Activated CD8-positive, alpha-beta T cell treated with anti-CD3 and anti-CD28 coated beads, Interleukin-2, amount 10 ng/mL, durations not matched to agents 7 days and 5 days (primary cell): ENCODE data around the gene ENOX1. TPM values are rescaled to one million over a fixed set of nuclear protein-coding genes. Genes with fewer than 3 reads are reported as not detected.
"Not testable (repeated sequence)": the region's sequence is repeated elsewhere in the genome, so short reads cannot be mapped to it uniquely, and the experiment has no call there.

Experiments
- ATAC-seq: fragments of 150-1000 bp; cut with Tn5 transposase; one replicate; pipeline ENCODE4 v1.10.0; 2021; ENCODE audit warnings: moderate library complexity
- CTCF ChIA-PET: fragments of 350-600 bp; sonication (Branson Sonifier 250); formaldehyde crosslinking; loops from one replicate; lab custom pipeline; 2021; ENCODE audit warnings: antibody characterized with exemption; lab: Charles Lee
- POLR2A ChIA-PET: fragments of 350-600 bp; sonication (Branson Sonifier 250); formaldehyde crosslinking; loops from one replicate; lab custom pipeline; 2021; ENCODE audit warnings: antibody characterized with exemption; lab: Charles Lee
- DNase-seq: peaks from one replicate; pipeline ENCODE4 v3.0.0-alpha.2; 2020
- H3K27ac Mint-ChIP-seq: one replicate; pipeline ENCODE4 v1.8.0; 2021; ENCODE audit warnings: mild to moderate bottlenecking, mixed read lengths
- H3K27me3 Mint-ChIP-seq: one replicate; pipeline ENCODE4 v1.8.0; 2021; ENCODE audit warnings: low read depth, mixed read lengths
- H3K36me3 Mint-ChIP-seq: one replicate; pipeline ENCODE4 v1.8.0; 2021; ENCODE audit warnings: low read depth, mixed read lengths
- H3K4me1 Mint-ChIP-seq: one replicate; pipeline ENCODE4 v1.8.0; 2021; ENCODE audit warnings: low read depth, mixed read lengths
- H3K4me3 Mint-ChIP-seq: one replicate; pipeline ENCODE4 v1.8.0; 2021; ENCODE audit warnings: mild to moderate bottlenecking, mixed read lengths
- H3K9me3 Mint-ChIP-seq: one replicate; pipeline ENCODE4 v1.8.0; 2022; ENCODE audit warnings: mixed read lengths; ENCODE audit not compliant: insufficient read depth
- total RNA-seq, 2 experiments: library from RNA; stranded (reverse); gene quantifications; one replicate each; pipeline ENCODE4 v1.2.3, GENCODE V29; 2021

Gene ENOX1
- total RNA-seq, 2 experiments from 2014 or later: 0.08 TPM; not detected in 1

DNA sequence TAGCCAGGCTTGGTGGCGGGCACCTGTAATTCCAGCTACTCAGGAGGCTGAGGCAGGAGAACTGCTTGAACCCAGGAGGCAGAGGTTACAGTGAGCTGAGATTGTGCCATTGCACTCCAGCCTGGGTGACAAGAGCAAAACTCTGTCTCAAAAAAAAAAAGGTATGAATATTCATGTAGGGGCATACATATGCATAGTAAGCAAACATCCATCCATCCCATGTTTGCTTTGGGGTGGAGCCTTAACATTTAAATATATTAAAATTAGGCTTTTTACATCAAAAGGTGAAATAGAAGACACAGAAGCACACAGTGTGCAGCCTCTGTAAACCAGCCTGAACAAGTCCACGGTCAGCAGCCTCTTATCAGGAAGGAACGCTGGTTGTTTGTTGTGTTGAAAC, 618.3 kb downstream of the ENOX1 start:
- ATAC-seq, H3K9me3 Mint-ChIP-seq, H3K27me3 Mint-ChIP-seq, H3K27ac Mint-ChIP-seq, H3K4me3 Mint-ChIP-seq, POLR2A ChIA-PET, DNase-seq, CTCF ChIA-PET, H3K36me3 Mint-ChIP-seq, H3K4me1 Mint-ChIP-seq: not testable (repeated sequence)

DNA sequence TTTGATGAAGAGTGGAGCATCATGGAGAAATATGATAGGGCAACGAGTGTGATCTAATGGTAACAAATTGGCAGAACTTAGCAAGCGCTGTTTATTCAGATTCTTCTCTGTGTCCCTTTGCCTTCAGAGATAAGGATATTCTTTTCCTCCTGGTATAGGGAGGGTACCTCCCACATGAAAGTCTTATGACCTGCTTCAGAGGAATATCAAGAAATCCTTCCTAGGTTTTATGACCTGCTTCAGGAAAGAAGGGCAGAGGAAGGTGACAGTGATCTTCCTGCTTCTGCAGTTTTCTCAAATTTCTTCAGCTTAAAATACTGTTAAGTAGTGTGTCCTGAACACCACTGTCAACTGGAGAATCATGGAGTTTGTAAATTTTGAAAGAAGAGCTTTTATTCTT, 619.0 kb downstream of the ENOX1 start:
- H3K9me3 Mint-ChIP-seq: peaks cover 8% of the 10 kb centered on the region
- ATAC-seq (no peak), DNase-seq (no peak)
- H3K27ac Mint-ChIP-seq: no peak overlapping the region
- H3K36me3 Mint-ChIP-seq: no peaks in the 10 kb centered on the region
- ChIA-PET CTCF (interaction anchor here (0.6 kb wide), 1 partner anchor 29 kb away, joined by 3 read pairs; no protein-coding TSS in a partner anchor), POLR2A (no interaction called here)
- H3K4me1 Mint-ChIP-seq: no peaks in the 10 kb centered on the region
- no peaks in the 10 kb centered on the region for H3K27me3 Mint-ChIP-seq
- no peak overlapping the region for H3K4me3 Mint-ChIP-seq

DNA sequence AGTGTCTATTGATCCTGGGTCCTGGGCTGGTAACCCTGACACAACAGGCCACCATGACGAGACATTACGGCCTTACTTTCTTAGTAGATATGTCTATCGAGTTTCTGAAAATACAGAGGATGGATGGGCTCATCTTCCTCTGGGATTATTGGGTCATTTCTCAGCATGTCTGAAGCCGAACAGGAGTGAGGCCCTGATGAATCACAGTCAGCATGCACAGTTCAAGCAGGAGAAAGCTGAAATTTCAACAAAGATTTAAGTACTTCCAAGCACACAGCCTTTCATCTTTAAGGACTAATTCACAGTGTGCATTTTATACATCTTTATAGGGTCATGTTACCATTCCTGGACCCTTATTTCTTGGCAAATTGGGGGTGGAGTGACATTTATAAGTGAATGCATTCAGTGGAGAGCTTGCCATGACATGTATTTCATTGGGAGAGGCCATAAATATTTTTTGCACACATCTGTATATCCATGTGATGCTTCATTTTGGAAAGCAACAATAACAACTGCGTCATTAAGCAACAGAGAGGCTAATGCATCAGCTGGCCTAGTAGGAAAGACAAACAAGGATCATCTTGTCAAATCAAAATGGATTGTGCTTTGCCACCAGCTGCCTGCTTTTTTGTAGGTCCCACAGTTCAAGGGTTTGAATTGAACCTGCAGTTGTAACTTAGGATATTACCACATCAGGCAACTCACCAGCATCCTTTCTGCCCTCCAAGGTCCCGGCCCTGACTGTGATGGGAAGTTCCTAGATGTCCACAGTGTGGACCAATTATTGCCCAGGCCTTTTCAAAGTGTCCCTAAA, 619.9 kb downstream of the ENOX1 start:
- H3K27ac Mint-ChIP-seq: no peak overlapping the region
- peaks cover 8% of the 10 kb centered on the region for H3K9me3 Mint-ChIP-seq
- H3K4me1 Mint-ChIP-seq: no peaks in the 10 kb centered on the region
- H3K36me3 Mint-ChIP-seq: no peaks in the 10 kb centered on the region
- POLR2A ChIA-PET: no interaction called here
- no peak for ATAC-seq
- CTCF ChIA-PET: no interaction called here
- no peak for DNase-seq
- no peak overlapping the region for H3K4me3 Mint-ChIP-seq
- H3K27me3 Mint-ChIP-seq: no peaks in the 10 kb centered on the region

Other genes starting within 250 kb of the ENOX1 start
- 1 to 10 TPM in 1 of 2 experiments, under 1 TPM in 1; 0.68 to 1.3 TPM for gene CCDC122, start 92.8 kb upstream of the ENOX1 start, total RNA-seq
- gene LACC1, start 92.9 kb upstream of the ENOX1 start, total RNA-seq: 1 to 10 TPM; 1.1 to 1.4 TPM